Measurements from ENCODE around the gene TMEM18.
A peak's percentile ranks its signal among the peaks of the same experiment; 100 is the strongest.

Gene TMEM18

DNA sequence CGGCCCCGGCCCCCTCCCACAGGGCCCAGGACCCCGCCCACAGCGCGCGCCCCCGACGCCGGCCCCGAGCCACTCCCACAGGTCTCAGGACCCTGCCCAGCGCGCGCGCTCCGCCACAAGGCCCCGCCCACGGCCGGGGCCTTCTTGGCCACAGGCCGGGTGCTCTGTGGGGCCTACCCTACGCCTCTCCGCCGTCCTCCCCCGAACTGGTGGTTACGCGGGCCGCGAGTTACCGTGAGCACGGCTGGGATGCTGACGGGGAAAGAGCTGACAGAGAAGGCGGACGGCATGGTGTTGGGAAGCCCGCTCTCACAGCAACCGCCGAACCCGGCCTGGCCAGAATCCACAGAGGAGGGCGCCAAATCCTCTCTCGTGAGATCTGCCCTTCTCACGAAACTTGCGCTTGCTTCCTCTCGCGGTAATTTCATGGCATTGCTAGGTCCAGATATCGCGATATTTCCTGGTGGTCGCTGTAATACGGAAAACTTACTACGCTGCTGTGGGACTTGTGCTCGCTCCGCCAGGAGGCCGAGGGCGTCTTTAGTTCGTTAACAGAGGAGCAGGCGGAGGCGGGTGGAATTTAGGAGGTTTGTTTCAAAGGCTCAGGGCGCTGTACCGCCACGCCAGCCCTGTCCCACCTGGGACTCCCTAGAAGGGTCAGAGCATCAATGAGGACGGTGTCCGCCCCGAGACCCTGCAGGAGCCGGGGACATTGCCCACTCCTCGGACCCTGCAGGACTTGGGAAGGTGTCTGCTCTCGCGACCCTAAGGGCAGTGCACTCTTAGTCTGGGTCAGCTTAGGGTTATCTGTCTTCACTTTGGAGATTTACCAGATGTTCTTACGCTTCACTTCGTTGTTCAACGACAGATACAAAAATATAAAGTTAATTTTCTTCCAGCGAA lies at the start of gene TMEM18:
TSS of gene TMEM18 (minus strand) at position 351 of the 903 bp plus-strand sequence. CDS start at position 290, 61 bp downstream.
- Histone ChIP-seq H3K9ac (ENCODE audit: low read depth, low read length) (peak within 1 kb of the TSS; percentile 97), H3K27me3 (ENCODE audit: control insufficient read depth, insufficient read depth, low read length) (no peaks in the 10 kb centered on the region), H3K9me3 (ENCODE audit: control insufficient read depth, insufficient read depth, low read length) (no peaks in the 10 kb centered on the region), H3K4me1 (ENCODE audit: control insufficient read depth, insufficient read depth, low read length) (no peaks in the 10 kb centered on the region), H3K36me3 (ENCODE audit: control insufficient read depth, insufficient read depth, low read length) (peaks cover 2% of the 10 kb centered on the region), H3K4me3 (ENCODE audit: low read depth, low read length) (peak within 1 kb of the TSS; percentile 97)

- Histone ChIP-seq H3K4me3 (ENCODE audit: low read depth, low read length) (no peak overlapping the region), H3K36me3 (ENCODE audit: control insufficient read depth, insufficient read depth, low read length) (no peaks in the 10 kb centered on the region), H3K4me1 (ENCODE audit: control insufficient read depth, insufficient read depth, low read length) (peaks cover 26% of the 10 kb centered on the region), H3K9ac (ENCODE audit: low read depth, low read length) (no peak overlapping the region), H3K27me3 (ENCODE audit: control insufficient read depth, insufficient read depth, low read length) (no peaks in the 10 kb centered on the region), H3K9me3 (ENCODE audit: control insufficient read depth, insufficient read depth, low read length) (no peaks in the 10 kb centered on the region)
Observed at GRCh38 chr2:726169-726568, 49.0 kb upstream of the TMEM18 start.

- H3K27me3 ChIP-seq (ENCODE audit: control insufficient read depth, insufficient read depth, low read length): no peaks in the 10 kb centered on the region
Observed at GRCh38 chr2:725468-725867, 48.3 kb upstream of the TMEM18 start.

DNA sequence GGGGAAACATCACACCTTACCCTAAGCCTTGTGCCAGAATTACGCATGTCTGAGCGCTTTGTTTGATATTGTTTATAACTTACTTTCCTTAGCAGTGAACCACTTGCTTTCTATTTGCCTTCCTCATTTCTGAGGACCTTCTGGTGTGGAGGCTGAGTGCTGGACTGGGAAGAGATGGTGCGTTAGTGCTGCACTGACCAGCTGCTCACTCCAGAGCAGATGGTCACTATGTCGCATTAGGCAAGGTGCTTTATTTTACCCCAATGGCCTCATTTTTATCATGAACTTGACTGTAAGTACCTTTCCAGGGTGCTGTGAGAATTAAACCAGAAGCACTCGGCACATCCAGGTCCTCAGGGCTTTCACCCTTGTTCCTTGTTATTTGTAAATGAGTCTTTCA lies 46.6 kb upstream of the TMEM18 start:
- H3K9ac ChIP-seq (ENCODE audit: low read depth, low read length): no peak overlapping the region

More at GRCh38 chr2:725468-725867, 48.3 kb upstream of the TMEM18 start:
- no peak overlapping the region for H3K4me3 ChIP-seq (ENCODE audit: low read depth, low read length)
- no peaks in the 10 kb centered on the region for H3K9me3 ChIP-seq (ENCODE audit: control insufficient read depth, insufficient read depth, low read length)
- no peak overlapping the region for H3K9ac ChIP-seq (ENCODE audit: low read depth, low read length)
- H3K36me3 ChIP-seq (ENCODE audit: control insufficient read depth, insufficient read depth, low read length): no peaks in the 10 kb centered on the region
- peaks cover 24% of the 10 kb centered on the region for H3K4me1 ChIP-seq (ENCODE audit: control insufficient read depth, insufficient read depth, low read length)

DNA sequence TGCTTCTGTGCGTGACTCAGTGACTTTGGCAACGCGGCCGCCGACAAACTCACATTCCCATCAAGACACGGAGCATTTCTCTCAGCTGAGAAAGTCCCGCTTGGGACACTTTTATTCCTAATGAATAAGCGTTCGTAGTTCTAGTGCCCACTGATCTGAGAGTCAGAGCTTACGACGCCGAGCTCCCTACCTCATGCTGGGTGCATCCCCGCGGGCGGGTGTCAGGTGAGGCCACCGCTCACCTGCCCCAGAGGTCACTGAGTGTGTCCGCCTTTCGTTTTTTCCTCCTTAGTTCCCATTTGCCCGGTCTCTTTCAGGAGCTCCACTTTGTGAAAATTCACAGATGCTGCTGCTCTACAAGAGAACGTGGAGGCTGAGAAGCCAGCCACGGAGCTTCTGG lies 43.6 kb upstream of the TMEM18 start:
- Histone ChIP-seq H3K4me3 (ENCODE audit: low read depth, low read length) (no peak overlapping the region), H3K36me3 (ENCODE audit: control insufficient read depth, insufficient read depth, low read length) (no peaks in the 10 kb centered on the region), H3K27me3 (ENCODE audit: control insufficient read depth, insufficient read depth, low read length) (no peaks in the 10 kb centered on the region), H3K9ac (ENCODE audit: low read depth, low read length) (no peak overlapping the region), H3K9me3 (ENCODE audit: control insufficient read depth, insufficient read depth, low read length) (no peaks in the 10 kb centered on the region), H3K4me1 (ENCODE audit: control insufficient read depth, insufficient read depth, low read length) (peaks cover 9% of the 10 kb centered on the region)

More for the DNA sequence above, 46.6 kb upstream of the TMEM18 start:
- no peaks in the 10 kb centered on the region for H3K36me3 ChIP-seq (ENCODE audit: control insufficient read depth, insufficient read depth, low read length)
- no peaks in the 10 kb centered on the region for H3K27me3 ChIP-seq (ENCODE audit: control insufficient read depth, insufficient read depth, low read length)
- peaks cover 16% of the 10 kb centered on the region for H3K4me1 ChIP-seq (ENCODE audit: control insufficient read depth, insufficient read depth, low read length)
- no peaks in the 10 kb centered on the region for H3K9me3 ChIP-seq (ENCODE audit: control insufficient read depth, insufficient read depth, low read length)
- H3K4me3 ChIP-seq (ENCODE audit: low read depth, low read length): no peak overlapping the region

- H3K36me3 ChIP-seq (ENCODE audit: control insufficient read depth, insufficient read depth, low read length): no peaks in the 10 kb centered on the region
Observed at GRCh38 chr2:719734-720133, 42.5 kb upstream of the TMEM18 start.

GRCh38 chr2:719191-719590 lies 42.0 kb upstream of the TMEM18 start:
- no peaks in the 10 kb centered on the region for H3K9me3 ChIP-seq (ENCODE audit: control insufficient read depth, insufficient read depth, low read length)
- H3K36me3 ChIP-seq (ENCODE audit: control insufficient read depth, insufficient read depth, low read length): no peaks in the 10 kb centered on the region
- H3K9ac ChIP-seq (ENCODE audit: low read depth, low read length): no peak overlapping the region
- no peaks in the 10 kb centered on the region for H3K27me3 ChIP-seq (ENCODE audit: control insufficient read depth, insufficient read depth, low read length)
- peaks cover 6% of the 10 kb centered on the region for H3K4me1 ChIP-seq (ENCODE audit: control insufficient read depth, insufficient read depth, low read length)
- H3K4me3 ChIP-seq (ENCODE audit: low read depth, low read length): no peak overlapping the region

More at GRCh38 chr2:719734-720133, 42.5 kb upstream of the TMEM18 start:
- H3K9me3 ChIP-seq (ENCODE audit: control insufficient read depth, insufficient read depth, low read length): no peaks in the 10 kb centered on the region
- H3K9ac ChIP-seq (ENCODE audit: low read depth, low read length): no peak overlapping the region
- peaks cover 9% of the 10 kb centered on the region for H3K4me1 ChIP-seq (ENCODE audit: control insufficient read depth, insufficient read depth, low read length)
- no peaks in the 10 kb centered on the region for H3K27me3 ChIP-seq (ENCODE audit: control insufficient read depth, insufficient read depth, low read length)
- no peak overlapping the region for H3K4me3 ChIP-seq (ENCODE audit: low read depth, low read length)

- Histone ChIP-seq H3K4me3 (ENCODE audit: low read depth, low read length) (no peak overlapping the region), H3K9ac (ENCODE audit: low read depth, low read length) (no peak overlapping the region), H3K27me3 (ENCODE audit: control insufficient read depth, insufficient read depth, low read length) (no peaks in the 10 kb centered on the region), H3K9me3 (ENCODE audit: control insufficient read depth, insufficient read depth, low read length) (no peaks in the 10 kb centered on the region), H3K36me3 (ENCODE audit: control insufficient read depth, insufficient read depth, low read length) (no peaks in the 10 kb centered on the region), H3K4me1 (ENCODE audit: control insufficient read depth, insufficient read depth, low read length) (no peaks in the 10 kb centered on the region)
Observed at GRCh38 chr2:717661-718060, 40.5 kb upstream of the TMEM18 start.

DNA sequence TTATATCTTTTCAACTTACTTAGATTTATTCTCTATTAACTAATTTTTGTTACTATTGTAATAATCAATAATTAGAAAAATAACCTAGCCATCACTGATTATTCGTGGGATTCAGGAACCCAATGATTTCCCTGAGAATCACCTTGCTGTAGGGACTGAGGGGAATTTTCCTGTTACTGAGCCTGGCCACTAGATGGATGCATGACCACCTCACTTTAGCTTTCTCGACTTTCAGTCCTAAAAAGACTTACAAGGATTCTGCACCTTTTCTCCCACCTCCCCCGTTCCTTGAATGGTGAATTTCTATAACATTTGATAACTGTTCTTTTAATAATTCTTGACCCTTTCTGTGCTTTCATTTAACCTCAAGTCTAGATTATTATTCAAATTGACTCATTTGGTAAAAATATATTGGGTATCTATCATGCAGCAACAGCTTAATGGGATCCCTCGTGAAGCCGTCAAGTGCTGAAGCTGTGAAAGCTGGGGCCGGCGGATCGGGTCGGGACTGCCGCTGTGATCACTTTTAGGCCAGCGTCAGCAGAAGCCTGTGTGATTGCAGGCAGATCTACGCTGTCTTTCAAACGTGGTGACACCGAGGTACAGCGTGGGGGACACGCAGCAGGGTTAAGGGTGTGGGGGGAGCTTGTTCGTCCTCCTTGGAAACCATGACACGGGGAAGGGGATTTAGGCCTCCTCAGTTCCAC lies 38.8 kb upstream of the TMEM18 start:
- no peaks in the 10 kb centered on the region for H3K4me1 ChIP-seq (ENCODE audit: control insufficient read depth, insufficient read depth, low read length)
- no peaks in the 10 kb centered on the region for H3K27me3 ChIP-seq (ENCODE audit: control insufficient read depth, insufficient read depth, low read length)
- no peak overlapping the region for H3K9ac ChIP-seq (ENCODE audit: low read depth, low read length)
- H3K4me3 ChIP-seq (ENCODE audit: low read depth, low read length): no peak overlapping the region
- no peaks in the 10 kb centered on the region for H3K9me3 ChIP-seq (ENCODE audit: control insufficient read depth, insufficient read depth, low read length)
- H3K36me3 ChIP-seq (ENCODE audit: control insufficient read depth, insufficient read depth, low read length): no peaks in the 10 kb centered on the region

- Histone ChIP-seq H3K9me3 (ENCODE audit: control insufficient read depth, insufficient read depth, low read length) (no peaks in the 10 kb centered on the region), H3K27me3 (ENCODE audit: control insufficient read depth, insufficient read depth, low read length) (no peaks in the 10 kb centered on the region), H3K4me3 (ENCODE audit: low read depth, low read length) (no peak overlapping the region), H3K4me1 (ENCODE audit: control insufficient read depth, insufficient read depth, low read length) (no peaks in the 10 kb centered on the region), H3K36me3 (ENCODE audit: control insufficient read depth, insufficient read depth, low read length) (no peaks in the 10 kb centered on the region), H3K9ac (ENCODE audit: low read depth, low read length) (no peak overlapping the region)
Observed at GRCh38 chr2:715038-715437, 37.8 kb upstream of the TMEM18 start.

GRCh38 chr2:714005-714741 lies 37.0 kb upstream of the TMEM18 start:
- no peaks in the 10 kb centered on the region for H3K27me3 ChIP-seq (ENCODE audit: control insufficient read depth, insufficient read depth, low read length)
- no peak overlapping the region for H3K9ac ChIP-seq (ENCODE audit: low read depth, low read length)
- H3K36me3 ChIP-seq (ENCODE audit: control insufficient read depth, insufficient read depth, low read length): no peaks in the 10 kb centered on the region
- no peaks in the 10 kb centered on the region for H3K9me3 ChIP-seq (ENCODE audit: control insufficient read depth, insufficient read depth, low read length)
- H3K4me3 ChIP-seq (ENCODE audit: low read depth, low read length): no peak overlapping the region
- no peaks in the 10 kb centered on the region for H3K4me1 ChIP-seq (ENCODE audit: control insufficient read depth, insufficient read depth, low read length)

Measured in iPS-15b (cell line).